Transverse colon (tissue), 4 donors: ENCODE data around the gene GPHN.

Experiments used
- CTCF ChIP-seq, 5 experiments: fragments of 200-600 bp in 3 of 5; fragments of 450-650 bp in 2 of 5; sonication (generic) in 3 of 5; IDR thresholded peaks; 1 replicate in 2 of 5; 2 replicates in 3 of 5; pipeline ENCODE4 v1.5.1; 2016 to 2017; ENCODE audit warnings: antibody characterized with exemption in 5 of 5, inconsistent platforms in 3 of 5, mild to moderate bottlenecking in 2 of 5, moderate library complexity in 1 of 5
- EP300 ChIP-seq: sonication (generic); formaldehyde crosslinking; IDR thresholded peaks from one replicate; pipeline ENCODE4 v1.6.1; 2017; ENCODE audit warnings: antibody characterized with exemption, low read depth
- POLR2A ChIP-seq: fragments of 450-650 bp; IDR thresholded peaks from one replicate; pipeline ENCODE4 v1.6.1; 2016; ENCODE audit warnings: antibody characterized with exemption, mild to moderate bottlenecking, moderate library complexity
- POLR2AphosphoS5 ChIP-seq, 3 donors: sonication (generic); formaldehyde crosslinking; IDR thresholded peaks; one replicate each; pipeline ENCODE4 v1.6.1; 2016; ENCODE audit warnings: antibody characterized with exemption in 3 of 3

- TF ChIP-seq CTCF (IDR thresholded peaks at IDR 0.05) (no peak), POLR2AphosphoS5 (IDR thresholded peaks at IDR 0.05) (no peak), EP300 (no peak), POLR2A (no peak)
Measured at GRCh38 chr14:67068251-67068650, 560.3 kb downstream of the GPHN start.
